Motor neuron (in vitro differentiated cells): ENCODE measurements around the gene APC2. TPM values are rescaled to one million over a fixed set of nuclear protein-coding genes. Genes with fewer than 3 reads are reported as not detected.
"Not testable (repeated sequence)": the region's sequence is repeated elsewhere in the genome, so short reads cannot be mapped to it uniquely, and the experiment has no call there.

Source experiments
- ATAC-seq, 8 experiments: fragments of 200-7000 bp; cut with Tn5 transposase; replicated peaks in 6 of 8; 2 replicates each; pipeline ENCODE4 v1.8.0; 2021; ENCODE audit warnings: mild to moderate bottlenecking in 8 of 8, moderate library complexity in 8 of 8
- H3K27ac ChIP-seq, 2 donors: fragments of 250-450 bp; sonication (Bioruptor Pico); 2 replicates each; pipeline ENCODE4 v1.9.0; 2021; ENCODE audit warnings: antibody characterized with exemption in 2 of 2, mild to moderate bottlenecking in 2 of 2, moderate library complexity in 1 of 2
- H3K4me1 ChIP-seq, 2 donors: fragments of 250-450 bp; sonication (Bioruptor Pico); replicated peaks in 1 of 2; 2 replicates each; pipeline ENCODE4 v1.6.1; 2021; ENCODE audit warnings: antibody characterized with exemption in 2 of 2, mild to moderate bottlenecking in 2 of 2, moderate library complexity in 1 of 2
- H3K4me3 ChIP-seq, 5 donors: fragments of 250-450 bp; sonication (Bioruptor Pico); 2 replicates each; pipeline ENCODE4 v1.9.0; 2021; ENCODE audit warnings: antibody characterized with exemption in 5 of 5, mild to moderate bottlenecking in 5 of 5, moderate library complexity in 4 of 5
- WGBS, 10 experiments: fragments of 450-650 bp; shearing (Covaris generic); methylation state at CpG; one replicate each; pipeline ENCODE4 v1.0.0; 2022; 5-methylcytosine and 5-hydroxymethylcytosine counted together
- in situ Hi-C, 9 experiments: fragments of 400-800 bp; cut with MboI; loops; one replicate each; pipeline ENCODE4 v1.15.0; 2021; ENCODE audit warnings: low sequenced_read_pairs in 9 of 9, low pct_unique_long_range_greater_than_20kb in 2 of 9; ENCODE audit not compliant: unreplicated experiment in 9 of 9
- total RNA-seq, 8 experiments: library from RNA; unstranded; fragments of 300-600 nt; gene quantifications; 2 replicates each; pipeline versions ENCODE4 v1.2.3 to v1.2.4, GENCODE V29; 2022

APC2 gene
- total RNA-seq, 8 experiments from 2014 or later: 0.31 to 52.0 (median 31.9) TPM

DNA sequence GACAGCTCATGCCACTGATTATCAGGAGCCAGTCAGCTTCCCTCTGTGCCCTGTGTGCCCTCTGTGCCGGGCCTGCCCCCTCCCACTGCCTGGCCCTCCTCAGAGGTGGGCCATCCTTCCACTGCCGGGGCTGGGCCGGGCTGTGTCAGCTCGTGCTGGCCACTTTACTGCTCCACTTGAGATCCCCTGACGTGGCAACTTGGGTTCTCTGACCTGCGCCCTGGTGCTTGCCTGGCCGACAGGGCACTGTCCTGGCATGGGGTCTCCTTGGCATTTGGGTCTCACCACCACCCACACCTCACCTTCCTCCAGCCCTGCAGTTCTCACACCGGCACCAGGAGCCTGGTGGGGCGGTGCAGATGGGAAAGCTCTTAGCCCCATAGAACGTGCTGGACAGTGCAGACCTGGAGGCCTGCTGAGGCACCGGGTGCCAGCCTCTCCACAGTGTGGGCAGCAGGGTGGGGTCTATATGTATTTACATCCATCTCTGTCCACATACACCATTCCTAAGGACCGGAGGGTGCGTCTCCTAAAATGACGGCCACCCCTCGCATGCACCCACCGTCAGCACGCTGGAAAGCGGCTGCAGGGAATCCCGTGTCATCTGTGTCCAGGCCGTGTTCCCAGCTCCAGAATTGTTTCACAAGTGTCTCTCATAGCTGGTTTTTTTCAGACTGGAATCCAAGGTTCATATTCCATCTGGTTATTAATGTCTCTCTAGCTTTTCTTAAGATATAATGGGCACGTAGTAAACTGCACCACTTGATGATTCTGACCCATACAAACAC, 30.8 kb upstream of the APC2 start:
- Histone ChIP-seq H3K27ac (no peak overlapping the region), H3K4me1 (peaks cover 20 to 33% of the 10 kb centered on the region in 2 donors), H3K4me3 (no peak overlapping the region)
- in situ Hi-C loops: no loop called here
- WGBS, 10 experiments: 75 to 100% (median 91%) methylated on average over 1 to 10 of the region's 21 CpGs
- no peak for ATAC-seq

DNA sequence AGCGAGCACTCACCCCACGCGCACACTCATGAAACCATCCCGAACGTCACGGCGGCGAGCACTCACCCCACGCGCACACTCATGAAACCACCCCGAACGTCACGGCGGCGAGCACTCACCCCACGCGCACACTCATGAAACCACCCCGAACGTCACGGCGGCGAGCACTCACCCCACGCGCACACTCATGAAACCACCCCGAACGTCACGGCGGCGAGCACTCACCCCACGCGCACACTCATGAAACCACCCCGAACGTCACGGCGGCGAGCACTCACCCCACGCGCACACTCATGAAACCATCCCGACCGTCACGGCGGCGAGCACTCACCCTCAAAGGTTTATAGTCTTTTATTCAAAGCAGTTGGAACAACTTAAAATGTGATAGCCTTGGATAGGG, 29.8 kb upstream of the APC2 start:
- H3K4me1 ChIP-seq: peaks cover 24 to 33% of the 10 kb centered on the region in 2 donors
- in situ Hi-C loops, H3K4me3 ChIP-seq, H3K27ac ChIP-seq, ATAC-seq: not testable (repeated sequence)
- WGBS, 10 experiments: 92% methylated on average over 5 of the region's 43 CpGs; no CpG with 5 or more reads in 9 of the 10 experiments

DNA sequence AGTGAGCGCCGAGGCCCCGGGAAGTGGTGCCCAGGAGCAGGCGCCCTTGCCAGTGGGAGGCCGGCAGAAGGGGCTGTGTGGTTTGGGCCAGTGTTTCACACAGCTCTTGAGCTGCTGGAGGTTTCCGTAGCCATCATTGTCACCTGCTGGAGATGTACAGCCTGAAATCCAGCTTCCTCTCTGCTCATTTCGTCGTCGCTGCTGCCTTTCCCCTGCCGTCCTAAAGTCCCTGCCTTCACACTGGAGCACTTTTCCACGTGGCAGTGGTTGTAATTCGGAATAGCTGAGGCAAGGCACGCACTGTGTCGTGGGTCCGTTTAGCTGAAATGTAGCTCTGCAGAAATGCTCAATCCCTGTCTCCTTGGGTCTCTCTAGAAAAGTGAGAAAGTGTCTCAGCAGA, 29.3 kb upstream of the APC2 start:
- no peak for ATAC-seq
- WGBS, 10 experiments: 88 to 100% (median 97%) methylated on average over 1 to 7 of the region's 15 CpGs; no CpG with 5 or more reads in 4 of the 10 experiments
- H3K27ac ChIP-seq: no peak overlapping the region
- in situ Hi-C loops: no loop called here
- H3K4me3 ChIP-seq: no peak overlapping the region
- peaks cover 26 to 32% of the 10 kb centered on the region in 2 donors for H3K4me1 ChIP-seq

DNA sequence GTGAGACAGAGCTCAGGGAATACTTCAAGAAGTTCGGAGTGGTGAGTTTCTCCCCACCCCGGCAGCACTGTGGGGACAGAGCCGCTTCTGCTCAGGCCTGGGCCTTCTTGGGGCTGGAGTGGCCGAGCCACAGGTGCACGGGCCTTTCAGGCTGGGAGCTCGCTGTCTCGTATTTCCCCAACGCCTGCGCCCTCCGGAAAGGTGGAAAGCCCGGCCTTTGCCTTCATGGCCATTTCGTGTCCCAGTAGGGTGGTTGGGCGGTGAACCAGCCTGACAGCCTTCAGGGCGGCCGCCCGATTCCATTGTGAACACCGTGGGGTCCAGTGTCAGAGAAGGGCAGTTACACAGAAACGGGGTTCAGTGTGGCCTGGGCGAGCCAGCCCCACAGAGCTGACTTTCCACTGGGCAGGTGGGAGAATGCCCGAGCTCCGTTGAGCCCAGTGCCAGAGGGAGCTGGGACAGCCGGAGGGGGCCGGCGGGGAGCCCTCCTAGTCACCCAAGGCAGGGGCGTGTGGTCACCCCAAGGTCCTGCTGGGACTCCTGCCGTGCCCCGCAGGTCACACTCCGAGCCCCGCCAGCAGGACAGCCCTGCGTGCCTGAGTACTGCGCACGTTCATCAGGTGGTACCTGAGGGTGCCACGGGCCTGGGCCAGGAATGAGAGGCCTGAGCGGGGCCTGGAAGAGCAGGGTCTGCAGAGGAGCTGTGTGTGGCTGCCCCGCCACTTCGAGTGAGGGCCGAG, 28.5 kb upstream of the APC2 start:
- WGBS, 10 experiments: 85 to 100% (median 99%) methylated on average over 1 to 9 of the region's 37 CpGs; no CpG with 5 or more reads in 4 of the 10 experiments
- Histone ChIP-seq H3K4me3 (no peak overlapping the region), H3K27ac (no peak overlapping the region), H3K4me1 (peaks cover 18 to 24% of the 10 kb centered on the region in 2 donors)
- in situ Hi-C loops: no loop called here
- no peak for ATAC-seq

DNA sequence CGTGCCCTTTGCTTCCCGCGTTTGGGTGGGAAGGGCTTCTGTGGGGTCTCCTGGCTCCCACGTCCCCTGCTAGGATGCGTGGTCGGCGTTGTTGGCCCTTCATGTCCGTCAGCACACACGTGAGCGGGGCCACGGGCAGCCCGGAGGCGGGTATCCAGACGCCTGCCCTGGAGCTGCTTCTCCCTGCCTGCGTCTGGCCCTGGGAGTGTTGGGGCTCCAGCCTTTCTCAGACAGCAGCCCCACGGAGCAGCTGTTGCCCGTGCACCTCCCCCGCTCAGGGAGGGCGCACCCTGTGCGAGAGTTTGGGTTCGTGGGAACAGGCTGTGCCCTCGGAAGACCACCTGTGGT, 28.0 kb upstream of the APC2 start:
- H3K4me1 ChIP-seq: peaks cover 13 to 20% of the 10 kb centered on the region in 2 donors
- H3K4me3 ChIP-seq: no peak overlapping the region
- H3K27ac ChIP-seq: no peak overlapping the region
- WGBS, 10 experiments: 86 to 100% (median 88%) methylated on average over 3 to 13 of the region's 22 CpGs; no CpG with 5 or more reads in 7 of the 10 experiments
- no peak for ATAC-seq
- in situ Hi-C loops: no loop called here

DNA sequence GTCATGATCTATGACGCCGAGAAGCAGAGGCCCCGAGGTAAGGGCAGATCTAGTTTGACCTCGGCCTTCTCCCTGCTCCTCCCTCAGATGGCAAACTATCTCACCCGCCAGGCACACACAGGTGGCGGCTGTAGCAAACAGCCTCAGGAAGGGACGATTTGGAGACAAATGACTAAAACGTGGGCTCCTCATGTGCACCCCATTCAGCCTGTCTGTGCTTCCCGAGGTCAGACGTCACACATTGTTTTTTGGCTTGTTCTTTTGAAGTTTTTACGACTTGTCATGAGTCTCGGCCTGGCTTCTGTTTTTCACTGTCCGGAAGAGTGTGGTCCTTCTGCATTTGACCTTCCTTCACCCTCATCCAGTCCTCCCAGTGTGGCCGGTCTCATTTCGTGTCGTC, 27.6 kb upstream of the APC2 start:
- Histone ChIP-seq H3K27ac (no peak overlapping the region), H3K4me1 (peaks cover 13 to 16% of the 10 kb centered on the region in 2 donors), H3K4me3 (no peak overlapping the region)
- ATAC-seq: no peak
- in situ Hi-C loops: no loop called here
- WGBS, 10 experiments: 52 to 90% (median 72%) methylated on average over 3 to 12 of the region's 16 CpGs

DNA sequence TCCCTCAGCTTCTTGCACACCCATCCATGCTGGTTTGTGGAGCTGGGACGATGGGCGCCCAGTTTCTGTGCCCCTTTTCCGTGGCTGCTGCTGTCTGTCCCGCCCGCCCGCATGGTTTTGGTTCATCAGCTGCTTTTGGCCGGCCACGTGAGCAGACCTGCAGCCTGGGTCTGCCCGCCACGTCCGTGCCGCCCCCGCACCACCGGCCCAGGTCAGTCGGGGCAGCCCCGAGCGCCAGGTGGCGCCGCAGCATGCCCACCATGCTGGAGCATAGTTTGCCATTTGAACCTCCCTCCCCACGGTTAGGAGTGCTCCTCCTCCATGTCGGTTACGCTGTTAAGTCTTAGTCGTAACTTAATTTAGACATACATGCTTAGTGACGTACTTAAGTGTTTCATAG, 27.0 kb upstream of the APC2 start:
- no peak overlapping the region for H3K27ac ChIP-seq
- H3K4me1 ChIP-seq: peaks cover 12 to 13% of the 10 kb centered on the region in 2 donors
- no peak overlapping the region for H3K4me3 ChIP-seq
- in situ Hi-C loops: no loop called here
- no peak for ATAC-seq
- 81 to 100% (median 98%) methylated on average over 1 to 8 of the region's 24 CpGs; no CpG with 5 or more reads in 1 of the 10 experiments for WGBS, 10 experiments

DNA sequence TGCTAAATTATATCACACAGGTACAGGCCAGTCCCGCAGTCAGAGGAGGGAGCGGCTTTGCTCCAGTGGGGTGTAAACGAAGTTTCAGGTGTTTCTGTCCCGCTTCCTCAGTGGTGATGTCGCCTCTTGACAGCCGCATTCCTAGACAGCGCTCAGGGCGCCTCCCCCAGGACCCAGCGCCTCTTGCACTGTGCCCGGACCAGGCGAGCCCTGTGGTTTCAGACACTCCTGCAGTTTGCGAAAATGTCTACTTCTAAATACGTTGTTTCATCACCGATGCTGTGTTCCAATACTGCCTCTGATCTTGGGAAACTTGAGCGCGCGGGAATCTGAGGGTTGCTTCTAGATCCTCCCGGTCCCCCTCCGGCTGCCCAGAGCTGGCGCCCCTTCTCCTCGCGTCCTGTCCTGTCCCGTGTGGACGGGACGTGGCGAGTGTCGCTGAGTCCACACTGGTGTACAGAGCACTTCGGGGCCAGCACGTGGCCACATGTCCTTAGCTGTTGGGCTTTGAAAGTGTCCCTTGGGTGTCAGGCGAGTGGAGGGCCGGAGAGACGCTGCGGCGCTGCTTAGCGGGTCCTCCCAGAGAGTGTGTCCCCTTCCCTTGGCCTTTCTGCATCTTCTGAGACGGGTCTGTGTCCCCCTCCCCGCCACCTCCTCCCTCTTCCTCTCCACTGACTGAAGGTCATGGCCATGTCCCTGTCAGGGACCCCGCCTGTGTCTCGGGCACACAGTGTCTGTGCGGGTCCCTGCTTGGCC, 26.3 kb upstream of the APC2 start:
- Histone ChIP-seq H3K27ac (no peak overlapping the region), H3K4me1 (peaks cover 12 to 13% of the 10 kb centered on the region in 2 donors), H3K4me3 (no peak overlapping the region)
- in situ Hi-C loops: no loop called here
- ATAC-seq: peak in 2 of 8 experiments; percentile 17
- whole genome bisulfite sequencing, 10 experiments: 65 to 100% (median 94%) methylated on average over 1 to 11 of the region's 40 CpGs; no CpG with 5 or more reads in 1 of the 10 experiments

DNA sequence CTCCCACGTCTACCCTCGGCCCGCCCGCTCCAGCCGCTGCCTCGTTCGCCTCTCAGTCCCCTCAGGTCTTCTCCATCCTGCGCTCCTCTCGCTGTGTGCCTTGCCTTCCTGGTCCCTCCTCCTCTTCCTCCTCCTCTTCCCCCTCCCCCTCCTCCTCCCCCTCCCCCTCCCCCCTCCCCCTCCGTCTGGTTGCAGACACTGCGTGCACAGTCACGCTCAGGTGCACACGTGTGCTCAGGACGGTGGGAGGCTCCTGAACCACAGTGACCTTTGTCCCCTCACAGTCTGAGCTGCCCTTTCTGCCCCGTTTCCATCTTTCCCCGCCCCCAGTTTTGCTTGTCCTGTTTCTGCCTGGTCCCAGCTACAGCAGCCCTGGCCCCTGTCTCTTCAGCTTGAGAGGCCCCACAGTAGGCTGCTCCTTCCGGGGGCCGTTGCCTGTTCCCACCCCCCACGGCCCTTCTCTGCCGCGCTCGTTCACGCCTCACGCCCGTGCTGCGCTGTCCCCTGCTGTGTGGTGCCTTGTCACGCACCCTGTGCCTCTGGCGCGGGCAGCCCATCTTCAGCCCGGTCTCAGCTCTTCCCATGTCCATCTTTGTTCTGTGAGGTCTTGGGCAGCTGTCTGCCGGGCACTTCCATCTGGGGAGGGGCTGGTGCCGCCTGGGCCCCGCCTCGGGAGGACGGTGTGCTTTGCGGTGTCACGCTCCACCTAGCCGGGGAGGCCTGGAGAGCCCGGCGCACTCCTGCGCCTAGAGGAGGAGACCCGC, 25.5 kb upstream of the APC2 start:
- peak in 4 of 8 experiments; percentile 7 to 37 (median 28) for ATAC-seq
- in situ Hi-C loops: no loop called here
- no peak overlapping the region for H3K4me3 ChIP-seq
- H3K27ac ChIP-seq: peak overlapping the region; percentile 48 to 55
- WGBS, 10 experiments: 83 to 94% (median 88%) methylated on average over 1 to 14 of the region's 42 CpGs; no CpG with 5 or more reads in 6 of the 10 experiments
- H3K4me1 ChIP-seq: peaks cover 12 to 13% of the 10 kb centered on the region in 2 donors

DNA sequence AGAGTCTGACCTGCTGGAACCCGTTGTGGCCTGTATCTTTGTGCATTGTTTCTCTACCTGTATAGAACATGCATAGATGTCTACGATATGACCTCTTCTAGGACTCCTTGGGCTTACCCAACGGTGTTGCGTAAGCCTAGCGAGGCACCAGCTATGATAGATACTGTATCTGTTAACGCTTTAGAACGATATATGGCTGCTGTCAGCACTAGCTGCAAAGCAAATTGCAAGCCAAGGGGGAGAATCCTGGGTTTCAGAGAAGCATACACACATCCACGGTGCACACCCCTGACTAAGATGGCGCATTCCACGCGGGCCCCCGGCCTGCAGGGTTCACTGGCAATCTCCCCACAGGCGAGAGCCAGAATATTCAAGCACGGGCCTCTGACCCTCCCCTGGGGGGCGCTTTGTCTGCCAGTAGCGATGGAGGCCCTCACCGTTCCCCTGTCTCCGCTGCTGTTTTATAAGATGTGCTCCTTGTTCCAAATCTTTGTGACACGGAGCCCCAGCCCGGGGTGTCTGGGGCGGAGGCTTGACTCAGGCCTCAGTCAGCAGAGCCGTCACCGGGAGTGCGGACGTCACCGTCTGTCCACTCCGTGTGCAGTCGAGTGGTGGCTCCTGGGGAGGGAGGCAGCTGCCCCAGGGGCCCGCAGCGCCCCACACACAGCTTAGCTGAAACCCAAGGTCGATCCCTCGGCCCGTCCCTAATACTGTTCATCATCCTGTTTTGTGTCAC, 24.7 kb upstream of the APC2 start:
- H3K4me3 ChIP-seq: no peak overlapping the region
- peak overlapping the region; percentile 48 to 55 for H3K27ac ChIP-seq
- peak in 5 of 8 experiments; percentile 25 to 81 (median 64) for ATAC-seq
- in situ Hi-C loops: no loop called here
- WGBS, 10 experiments: 81 to 100% (median 87%) methylated on average over 3 to 30 of the region's 33 CpGs; no CpG with 5 or more reads in 1 of the 10 experiments
- peaks cover 12 to 13% of the 10 kb centered on the region in 2 donors for H3K4me1 ChIP-seq

DNA sequence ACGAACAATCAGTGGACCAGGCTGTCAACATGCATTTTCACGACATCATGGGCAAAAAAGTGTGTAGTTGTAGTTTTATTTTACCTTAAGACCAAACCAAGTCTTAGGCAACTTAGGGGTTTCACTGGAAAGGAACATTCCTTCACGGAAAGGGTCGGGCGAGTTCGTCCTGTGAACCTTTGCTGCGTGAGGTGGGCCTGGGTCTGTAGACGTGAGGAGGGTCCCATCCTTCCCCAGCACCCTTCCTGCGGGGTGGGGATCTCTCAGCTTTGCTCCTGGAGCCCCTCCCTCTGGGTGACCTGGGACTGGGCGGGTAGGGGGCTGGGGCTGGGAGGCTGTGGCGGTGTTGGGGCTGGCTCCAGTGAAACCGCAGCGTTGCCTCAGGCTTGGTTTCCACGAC, 24.0 kb upstream of the APC2 start:
- Histone ChIP-seq H3K4me3 (no peak overlapping the region), H3K4me1 (peaks cover 12 to 13% of the 10 kb centered on the region in 2 donors), H3K27ac (peak overlapping the region in 1 of 2 donors; percentile 55)
- WGBS, 10 experiments: 40 to 100% (median 92%) methylated on average over 1 to 6 of the region's 14 CpGs; no CpG with 5 or more reads in 5 of the 10 experiments
- in situ Hi-C loops: no loop called here
- ATAC-seq: no peak

DNA sequence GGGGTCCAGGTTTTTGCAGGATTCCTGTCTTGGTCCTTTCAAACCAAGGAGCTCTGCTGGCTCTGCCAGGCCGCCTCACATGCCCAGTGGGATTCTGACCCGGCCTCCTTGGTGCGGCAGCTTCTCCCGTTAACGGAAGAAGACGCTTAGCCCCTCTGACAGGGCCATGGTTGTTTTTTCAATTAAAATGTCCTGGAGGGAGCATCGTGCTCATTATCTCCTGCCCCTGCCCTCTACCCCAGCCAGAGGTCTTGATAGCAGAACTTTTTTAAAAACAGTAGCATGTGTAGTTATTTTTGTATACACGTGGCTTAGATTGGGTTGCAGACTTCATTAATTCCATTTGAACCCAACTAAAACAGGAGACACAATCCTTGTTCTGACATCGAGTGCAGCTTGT, 23.2 kb upstream of the APC2 start:
- no peak for ATAC-seq
- H3K4me3 ChIP-seq: no peak overlapping the region
- no peak overlapping the region for H3K27ac ChIP-seq
- in situ Hi-C loops: no loop called here
- H3K4me1 ChIP-seq: peaks cover 12 to 13% of the 10 kb centered on the region in 2 donors
- 80 to 100% (median 90%) methylated on average over 2 to 8 of the region's 9 CpGs; no CpG with 5 or more reads in 3 of the 10 experiments for WGBS, 10 experiments
